Neural cell (in vitro differentiated cells): ENCODE results near the gene MEDAG.

Experiments used
- CTCF ChIP-seq: fragments of 450-650 bp; IDR thresholded peaks from 2 replicates; pipeline ENCODE4 v1.5.1; 2014; ENCODE audit warnings: antibody characterized with exemption, mild to moderate bottlenecking, moderate library complexity; ENCODE audit not compliant: poor library complexity, severe bottlenecking
- EP300 ChIP-seq: fragments of 450-650 bp; conservative IDR thresholded peaks from 2 replicates; pipeline ENCODE4 v1.6.1; 2014; ENCODE audit warnings: antibody characterized with exemption, mild to moderate bottlenecking, moderate library complexity; ENCODE audit not compliant: poor library complexity, severe bottlenecking
- EZH2 ChIP-seq: fragments of 200-600, 300-800 bp; shearing (Covaris generic), sonication (generic); IDR thresholded peaks from 2 replicates; pipeline ENCODE4 v1.6.1; 2014; ENCODE audit warnings: antibody characterized with exemption, low read length, borderline replicate concordance, mild to moderate bottlenecking; ENCODE audit not compliant: insufficient read depth, poor library complexity, severe bottlenecking
- POLR2AphosphoS5 ChIP-seq: IDR thresholded peaks from 2 replicates; pipeline ENCODE4 v1.6.1; 2012
- RAD21 ChIP-seq: fragments of 450-650 bp; conservative IDR thresholded peaks from 2 replicates; pipeline ENCODE4 v1.6.1; 2014; ENCODE audit warnings: antibody characterized with exemption, mild to moderate bottlenecking, moderate library complexity
- REST ChIP-seq: IDR thresholded peaks from 2 replicates; pipeline ENCODE4 v1.6.1; 2012; ENCODE audit warnings: borderline replicate concordance
- TAF1 ChIP-seq: IDR thresholded peaks from 2 replicates; pipeline ENCODE4 v1.6.1; 2012; ENCODE audit warnings: low read depth

- TF ChIP-seq CTCF (no peak), REST (no peak), POLR2AphosphoS5 (no peak), RAD21 (no peak), EZH2 (no peak), TAF1 (no peak), EP300 (no peak)
These were observed 48.4 kb upstream of the MEDAG start for GRCh38 chr13:30857636-30858035.
